Nephron (organoid): ENCODE results near the gene APOA1.

Source experiments
- H3K27ac Mint-ChIP-seq, 3 experiments: 2 replicates each; pipeline ENCODE4 v1.8.0; 2020; ENCODE audit warnings: mixed read lengths in 3 of 3, mild to moderate bottlenecking in 2 of 3, moderate library complexity in 1 of 3
- H3K27me3 Mint-ChIP-seq: 2 replicates; pipeline ENCODE4 v1.8.0; 2021; ENCODE audit warnings: low read depth, mild to moderate bottlenecking, moderate library complexity, mixed read lengths
- H3K36me3 Mint-ChIP-seq: 2 replicates; pipeline ENCODE4 v1.8.0; 2020; ENCODE audit warnings: low read depth, mixed read lengths
- H3K4me1 Mint-ChIP-seq: 2 replicates; pipeline ENCODE4 v1.8.0; 2020; ENCODE audit warnings: mixed read lengths
- H3K4me3 Mint-ChIP-seq, 3 experiments: 2 replicates each; pipeline ENCODE4 v1.8.0; 2020; ENCODE audit warnings: mild to moderate bottlenecking in 3 of 3, mixed read lengths in 3 of 3, moderate library complexity in 2 of 3
- H3K9me3 Mint-ChIP-seq: 2 replicates; pipeline ENCODE4 v1.8.0; 2020; ENCODE audit warnings: mixed read lengths
- CTCF ChIP-seq, 3 experiments: fragments of 200-600 bp; sonication (generic); IDR thresholded peaks; one replicate each; pipeline ENCODE4 v1.5.0; 2021; ENCODE audit warnings: antibody characterized with exemption in 3 of 3; ENCODE audit not compliant: unreplicated experiment in 3 of 3

The APOA1 gene

GRCh38 chr11:116829525-116830183, 7.8 kb downstream of the APOA1 start, which contains the start of gene APOC3:
TSS of gene APOC3 (plus strand) at chr11:116829907. CDS start at chr11:116830583, 676 bp downstream.
- H3K27ac Mint-ChIP-seq = peak within 1 kb of the TSS in 1 of 3 experiments; percentile 30
- H3K9me3 Mint-ChIP-seq = no peaks in the 10 kb centered on the region
- peaks cover 11% of the 10 kb centered on the region for H3K27me3 Mint-ChIP-seq
- no peaks in the 10 kb centered on the region for H3K4me1 Mint-ChIP-seq
- H3K4me3 Mint-ChIP-seq = no peak within 1 kb of the TSS
- TF ChIP-seq CTCF (IDR thresholded peaks at IDR 0.05; ENCODE audit: unreplicated experiment in 3 of 3) = no peak
- H3K36me3 Mint-ChIP-seq = no peaks in the 10 kb centered on the region

- H3K36me3 Mint-ChIP-seq = no peaks in the 10 kb centered on the region
Observed at GRCh38 chr11:116828632-116829524, 8.5 kb downstream of the APOA1 start.

GRCh38 chr11:116827461-116827860, 10.0 kb downstream of the APOA1 start:
- Mint-ChIP-seq H3K36me3 (no peaks in the 10 kb centered on the region), H3K27ac (no peak overlapping the region), H3K4me1 (no peaks in the 10 kb centered on the region), H3K9me3 (no peaks in the 10 kb centered on the region), H3K27me3 (no peaks in the 10 kb centered on the region), H3K4me3 (no peak overlapping the region)
- no peak for TF ChIP-seq CTCF (IDR thresholded peaks at IDR 0.05; ENCODE audit: unreplicated experiment in 3 of 3)

More at GRCh38 chr11:116828632-116829524, 8.5 kb downstream of the APOA1 start:
- Mint-ChIP-seq H3K9me3 (no peaks in the 10 kb centered on the region), H3K27me3 (peaks cover 7% of the 10 kb centered on the region), H3K27ac (peak overlapping the region in 2 of 3 experiments; percentile 30 to 74), H3K4me3 (no peak overlapping the region), H3K4me1 (no peaks in the 10 kb centered on the region)
- no peak for TF ChIP-seq CTCF (IDR thresholded peaks at IDR 0.05; ENCODE audit: unreplicated experiment in 3 of 3)

- Mint-ChIP-seq H3K4me1 (no peaks in the 10 kb centered on the region), H3K27ac (peak overlapping the region in 1 of 3 experiments; percentile 19), H3K9me3 (no peaks in the 10 kb centered on the region), H3K4me3 (no peak overlapping the region), H3K27me3 (no peaks in the 10 kb centered on the region), H3K36me3 (no peaks in the 10 kb centered on the region)
- TF ChIP-seq CTCF (IDR thresholded peaks at IDR 0.05; ENCODE audit: unreplicated experiment in 3 of 3) = no peak
Observed at GRCh38 chr11:116826751-116827431, 10.5 kb downstream of the APOA1 start.

- Mint-ChIP-seq H3K4me3 (no peak overlapping the region), H3K27ac (peak overlapping the region in 1 of 3 experiments; percentile 19), H3K36me3 (no peaks in the 10 kb centered on the region), H3K4me1 (no peaks in the 10 kb centered on the region), H3K27me3 (no peaks in the 10 kb centered on the region), H3K9me3 (no peaks in the 10 kb centered on the region)
- no peak for TF ChIP-seq CTCF (IDR thresholded peaks at IDR 0.05; ENCODE audit: unreplicated experiment in 3 of 3)
Observed at GRCh38 chr11:116825854-116826750, 11.3 kb downstream of the APOA1 start.
